Stomach (tissue), 9 donors: ENCODE measurements around the gene SENP1. TPM values are rescaled to one million over a fixed set of nuclear protein-coding genes. Genes with fewer than 3 reads are reported as not detected.

ENCODE experiments used
- DNase-seq, 2 donors: peaks; one replicate each; pipeline versions ENCODE4 v3.0.0 to v3.0.0-alpha.2; 2013 to 2019
- H3K27ac ChIP-seq, 5 donors: fragments of 200-600 bp in 4 of 5; sonication (generic) in 4 of 5; one replicate each; pipeline ENCODE4 v1.5.1; 2013 to 2019; ENCODE audit warnings: mild to moderate bottlenecking in 1 of 5, moderate library complexity in 1 of 5
- H3K27me3 ChIP-seq, 3 donors: fragments of 200-600 bp; sonication (generic); one replicate each; pipeline ENCODE4 v1.5.1; 2017 to 2019; ENCODE audit warnings: mixed run types in 1 of 3
- H3K36me3 ChIP-seq, 4 donors: fragments of 200-600 bp; sonication (generic); 1 replicate in 3 of 4; 2 replicates in 1 of 4; pipeline ENCODE4 v1.5.1; 2016 to 2019
- H3K4me1 ChIP-seq, 4 donors: fragments of 200-600 bp; sonication (generic); one replicate each; pipeline ENCODE4 v1.5.1; 2016 to 2019
- H3K4me3 ChIP-seq, 4 donors: fragments of 200-600 bp; sonication (generic) in 3 of 4; one replicate each; pipeline ENCODE4 v1.5.1; 2016 to 2019; ENCODE audit warnings: mild to moderate bottlenecking in 1 of 4
- H3K9me3 ChIP-seq, 4 donors: fragments of 200-600 bp; sonication (generic); one replicate each; pipeline ENCODE4 v1.5.1; 2016 to 2019
- CTCF ChIP-seq, 7 experiments: fragments of 450-650 bp in 4 of 7; fragments of 200-600 bp in 3 of 7; sonication (generic) in 3 of 7; IDR thresholded peaks; one replicate each; pipeline ENCODE4 v1.5.1; 2016 to 2019; ENCODE audit warnings: antibody characterized with exemption in 7 of 7, control low read depth in 2 of 7, mild to moderate bottlenecking in 1 of 7
- EP300 ChIP-seq: sonication (generic); formaldehyde crosslinking; IDR thresholded peaks from one replicate; pipeline ENCODE4 v1.6.1; 2017; ENCODE audit warnings: antibody characterized with exemption
- POLR2A ChIP-seq, 4 donors: fragments of 450-650 bp; IDR thresholded peaks; one replicate each; pipeline ENCODE4 v1.6.1; 2016; ENCODE audit warnings: antibody characterized with exemption in 4 of 4, control low read depth in 2 of 4, mild to moderate bottlenecking in 1 of 4, moderate library complexity in 1 of 4
- POLR2AphosphoS5 ChIP-seq, 3 donors: sonication (generic); formaldehyde crosslinking; IDR thresholded peaks; one replicate each; pipeline ENCODE4 v1.6.1; 2016; ENCODE audit warnings: antibody characterized with exemption in 3 of 3
- WGBS, 5 donors: extraction: QIAGEN DNeasy Blood & Tissue Kit in 3 of 5; methylation state at CpG; one replicate each; pipeline versions ENCODE4 v1.1.5 to v1.1.7; 2013 to 2018; 5-methylcytosine and 5-hydroxymethylcytosine counted together
- intact Hi-C: fragments of 100-400 bp; cut with DNase I; formaldehyde crosslinking; loops from one replicate; pipeline ENCODE4 v1.15.1; 2023; ENCODE audit warnings: low total_unique reads
- polyA plus RNA-seq, 3 donors: library from polyadenylated mRNA; stranded (reverse); fragments of 200-250 nt; gene quantifications; one replicate each; pipeline ENCODE4 v1.2.3, GENCODE V29; 2013
- total RNA-seq, 5 donors: library from RNA; depleted of rRNA; stranded (reverse); fragments of >200 nt; gene quantifications; one replicate each; pipeline versions ENCODE4 v1.1.0 to v1.2.3, GENCODE V29; 2014 to 2016
- donor health status: healthy with polysubstance abuse.
- donor health status: Bipolar disorder and iron deficiency.
- donor health status: healthy.

SENP1 gene
- total and polyA plus RNA-seq, 8 donors = 2.9 to 27.5 (median 10.6) TPM

DNA sequence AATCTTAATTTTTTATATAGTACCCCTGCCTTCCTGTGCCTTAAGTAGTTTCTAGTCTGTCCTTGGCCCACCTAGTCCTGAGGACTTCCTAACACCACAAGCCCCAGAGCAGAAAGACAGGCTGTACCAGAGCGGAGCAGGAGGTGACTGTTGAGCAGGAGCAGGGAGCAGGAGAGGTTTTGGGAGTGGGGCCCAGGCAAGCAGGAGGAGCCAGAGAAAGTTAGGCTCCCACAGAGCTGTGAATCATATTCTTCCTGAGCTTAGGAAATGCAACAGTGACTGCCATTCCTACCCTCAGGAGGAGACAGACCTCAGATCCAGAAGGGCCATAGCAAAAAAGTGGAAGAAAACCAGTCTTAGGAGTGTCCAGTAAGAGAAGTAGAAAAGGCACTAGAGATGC, 73.3 kb downstream of the SENP1 start:
- Histone ChIP-seq H3K4me3 (no peak overlapping the region), H3K4me1 (peaks cover 0 to 7% (median 0%) of the 10 kb centered on the region in 4 donors), H3K36me3 (no peaks in the 10 kb centered on the region), H3K27ac (no peak overlapping the region), H3K27me3 (peaks cover 0 to 3% (median 0%) of the 10 kb centered on the region in 3 donors), H3K9me3 (no peaks in the 10 kb centered on the region)
- intact Hi-C loops = no loop called here
- TF ChIP-seq POLR2AphosphoS5 (IDR thresholded peaks at IDR 0.05) = no peak
- no peak for TF ChIP-seq CTCF (IDR thresholded peaks at IDR 0.05)
- no peak for TF ChIP-seq EP300
- no peak for TF ChIP-seq POLR2A (IDR thresholded peaks at IDR 0.05)
- 90 to 100% (median 96%) methylated on average over 1 of the region's 1 CpG for WGBS, 5 donors
- DNase-seq = no peak

- TF ChIP-seq CTCF (IDR thresholded peaks at IDR 0.05) = no peak
- no peak for TF ChIP-seq POLR2A (IDR thresholded peaks at IDR 0.05)
- no peak for TF ChIP-seq EP300
- no peak for TF ChIP-seq POLR2AphosphoS5 (IDR thresholded peaks at IDR 0.05)
- WGBS, 5 donors = 88 to 94% (median 93%) methylated on average over 12 of the region's 12 CpGs
- Histone ChIP-seq H3K36me3 (no peaks in the 10 kb centered on the region), H3K27ac (no peak overlapping the region), H3K4me1 (peaks cover 0 to 3% (median 0%) of the 10 kb centered on the region in 4 donors), H3K9me3 (no peaks in the 10 kb centered on the region), H3K27me3 (peaks cover 0 to 9% (median 0%) of the 10 kb centered on the region in 3 donors), H3K4me3 (no peak overlapping the region)
- no peak for DNase-seq
- intact Hi-C loops = no loop called here
Observed at GRCh38 chr12:48031135-48031960, 74.5 kb downstream of the SENP1 start.

- DNase-seq = peak in 1 of 2 donors; percentile 42
Observed at GRCh38 chr12:48030173-48030650, 75.7 kb downstream of the SENP1 start.

More at GRCh38 chr12:48030173-48030650, 75.7 kb downstream of the SENP1 start:
- Histone ChIP-seq H3K4me1 (peaks cover 0 to 3% (median 0%) of the 10 kb centered on the region in 4 donors), H3K27me3 (peaks cover 0 to 9% (median 0%) of the 10 kb centered on the region in 3 donors), H3K9me3 (no peaks in the 10 kb centered on the region), H3K4me3 (no peak overlapping the region), H3K27ac (no peak overlapping the region), H3K36me3 (no peaks in the 10 kb centered on the region)
- intact Hi-C loops = no loop called here
- no peak for TF ChIP-seq POLR2AphosphoS5 (IDR thresholded peaks at IDR 0.05)
- no peak for TF ChIP-seq POLR2A (IDR thresholded peaks at IDR 0.05)
- peak in 1 of 7 experiments; percentile 20 for TF ChIP-seq CTCF (IDR thresholded peaks at IDR 0.05)
- 56 to 66% (median 65%) methylated on average over 3 to 4 of the region's 4 CpGs for WGBS, 5 donors
